GM18870 (cell line): ENCODE data around the gene SMARCD2.
"Not testable (repeated sequence)": the region's sequence is repeated elsewhere in the genome, so short reads cannot be mapped to it uniquely, and the experiment has no call there.

Experiments used
- ATAC-seq: cut with Tn5 transposase; IDR thresholded peaks from one replicate; pipeline ENCODE4 v1.9.1; 2021; ENCODE audit warnings: moderate library complexity; ENCODE audit not compliant: unreplicated experiment

The SMARCD2 gene

DNA sequence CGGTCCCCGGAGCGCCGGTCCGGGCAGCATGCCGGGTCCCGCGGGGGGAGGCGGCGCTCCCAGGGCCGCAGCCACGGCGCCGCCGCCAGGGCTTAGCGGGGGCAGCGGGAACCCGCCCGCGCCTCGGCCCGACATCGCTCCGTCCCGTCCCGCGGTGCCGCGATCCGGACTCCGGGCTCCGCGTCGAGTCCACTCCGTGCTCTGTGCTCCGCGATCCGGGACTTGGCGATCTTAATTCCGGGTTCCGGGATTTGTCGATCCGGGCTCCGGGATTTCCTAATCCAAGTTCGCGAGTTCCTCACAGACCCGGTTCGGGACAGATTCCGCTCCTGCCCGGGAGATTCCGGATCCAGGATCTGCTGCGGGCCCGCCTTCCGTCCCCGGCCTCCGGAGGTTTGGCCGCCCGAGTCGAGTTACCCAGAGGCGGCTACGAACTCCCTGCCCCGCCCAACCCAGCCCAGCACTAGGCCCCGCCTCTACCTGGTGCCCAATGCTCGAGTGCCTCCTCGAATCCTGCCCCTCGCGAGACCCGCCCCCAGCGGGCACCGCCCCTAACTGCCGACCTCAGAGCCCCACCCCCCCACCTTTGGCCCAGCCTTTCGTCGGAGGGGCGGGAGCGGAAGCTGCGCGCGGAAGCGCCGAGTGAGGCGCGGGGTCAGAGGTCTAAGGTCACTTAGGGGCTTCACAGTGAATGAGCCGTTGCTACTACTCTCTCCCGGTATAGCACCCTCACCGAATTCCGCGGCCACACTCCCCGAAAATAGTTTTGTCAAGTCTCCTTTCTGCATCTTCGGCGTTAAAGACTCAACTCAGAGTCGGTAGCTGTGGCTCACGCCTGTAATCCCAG lies at the start of gene SMARCD2:
Gene SMARCD2 (minus strand): TSS at position 146 of the 847 bp plus-strand sequence. CDS start 11 bp downstream, at position 135.
- peak; percentile 59 for ATAC-seq

DNA sequence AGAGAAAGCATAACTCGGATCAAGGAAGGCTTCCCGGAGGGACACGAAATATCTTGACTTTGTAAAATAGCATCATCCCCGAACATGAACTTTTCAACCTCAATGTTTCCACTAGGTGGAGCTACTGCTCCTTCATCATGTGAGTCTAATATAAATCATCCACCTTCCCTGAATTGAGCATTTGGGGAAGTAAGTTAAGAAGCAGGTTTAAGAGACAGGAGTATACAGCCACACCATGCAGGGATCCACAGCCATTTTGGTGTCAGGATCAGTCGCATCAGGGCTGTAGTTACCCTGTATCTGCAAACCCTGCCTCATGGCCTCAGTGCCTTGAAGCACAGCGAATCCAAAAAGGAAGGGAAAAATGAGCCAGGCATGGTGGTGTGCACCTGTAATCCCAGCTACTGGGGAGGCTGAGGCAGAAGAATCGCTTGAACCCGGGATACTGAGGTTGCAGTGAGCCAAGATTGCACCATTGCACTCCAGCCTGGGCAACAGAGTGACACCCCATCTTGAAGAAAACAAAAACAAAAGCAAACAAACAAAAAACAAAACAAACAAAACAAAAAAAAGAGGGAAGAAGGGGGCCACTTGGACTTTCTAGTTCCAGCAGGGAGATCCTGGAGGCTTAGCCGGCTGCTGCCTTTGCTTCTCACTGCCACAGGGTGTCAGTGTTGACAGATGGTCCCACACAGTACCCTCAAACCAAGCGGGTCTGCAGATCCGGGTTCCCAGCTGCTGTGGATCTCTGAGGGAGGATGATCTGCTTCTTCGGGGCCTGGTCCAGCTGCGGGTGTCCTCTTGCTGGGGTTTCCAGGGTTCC lies 46.8 kb upstream of the SMARCD2 start:
- ATAC-seq: not testable (repeated sequence)

DNA sequence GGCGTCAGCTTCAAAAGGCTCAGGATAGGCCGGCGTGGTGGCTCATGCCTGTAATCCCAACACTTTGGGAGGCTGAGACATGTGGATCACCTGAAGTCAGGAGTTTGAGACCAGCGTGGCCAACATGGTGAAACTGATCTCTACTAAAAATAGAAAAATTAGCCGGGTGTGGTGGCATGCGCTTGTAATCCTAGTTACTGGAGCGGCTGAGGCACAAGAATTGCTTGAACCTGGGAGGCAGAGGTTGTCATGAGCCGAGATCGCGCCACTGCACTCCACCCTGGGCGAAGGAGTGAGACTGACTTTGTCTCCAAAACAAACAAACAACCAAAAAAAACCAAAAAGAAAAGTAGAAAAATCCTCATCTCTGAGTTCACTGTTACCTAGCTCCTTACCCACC lies 42.6 kb upstream of the SMARCD2 start:
- ATAC-seq: not testable (repeated sequence)

DNA sequence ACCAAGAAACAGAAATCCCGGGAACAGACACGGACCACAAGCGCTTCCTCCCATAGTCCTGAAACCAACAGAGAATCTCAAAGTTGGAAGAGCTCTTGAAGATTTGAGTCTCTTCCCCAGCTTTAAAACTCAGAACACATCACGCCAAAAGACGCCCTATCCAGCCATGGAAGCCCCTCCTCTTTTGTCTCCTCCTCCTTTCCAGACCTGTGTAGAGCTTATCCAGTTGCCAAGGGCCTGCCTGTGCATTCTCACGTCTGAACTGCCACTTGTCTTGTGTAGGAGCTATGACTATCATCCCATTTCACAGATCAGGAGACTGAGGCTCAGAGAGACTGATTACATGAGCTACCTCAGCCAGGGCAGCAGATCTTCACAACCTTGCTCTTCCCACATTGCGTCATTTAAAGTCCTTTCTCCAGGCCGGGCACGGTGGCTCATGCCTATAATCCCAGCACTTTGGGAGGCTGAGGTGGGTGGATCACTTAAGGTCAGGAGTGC lies 40.2 kb upstream of the SMARCD2 start:
- ATAC-seq: not testable (repeated sequence)

DNA sequence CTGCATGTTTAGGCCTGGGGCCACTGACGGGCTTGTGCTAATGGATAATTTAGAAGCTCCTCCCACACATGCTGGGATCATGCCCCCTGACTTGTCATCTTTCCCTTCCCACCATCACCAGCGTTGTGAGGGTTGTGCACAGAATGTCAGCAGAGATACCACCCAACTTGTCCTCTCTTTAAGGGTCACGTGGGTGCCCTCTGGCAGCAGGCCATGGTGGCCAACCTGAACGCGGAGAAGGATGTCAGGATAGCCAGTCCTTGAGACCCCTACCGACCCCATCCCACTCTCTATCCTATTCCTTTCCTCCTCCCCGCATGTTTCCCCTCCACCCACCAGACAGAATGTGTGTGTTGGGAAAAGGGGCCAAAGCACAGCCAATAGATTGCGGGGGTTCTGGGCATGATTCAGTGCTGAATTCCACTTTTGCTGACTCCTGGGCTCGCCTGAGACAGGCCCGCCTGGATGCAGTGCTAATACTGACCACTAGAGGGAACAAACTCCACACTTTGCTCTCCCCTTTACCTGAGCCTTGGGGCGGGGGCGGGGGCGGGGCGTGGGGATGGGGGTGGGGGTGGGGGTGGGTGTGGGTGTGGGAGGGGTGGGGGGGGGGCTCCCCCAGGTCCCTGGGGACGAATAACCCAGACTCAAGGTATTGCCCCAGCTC lies 39.6 kb upstream of the SMARCD2 start, which contains the start of gene GH2:
Gene GH2 (minus strand): TSS at position 10 of the 667 bp plus-strand sequence. CDS start 143 bp downstream, outside the sequence.
- no peak for ATAC-seq

DNA sequence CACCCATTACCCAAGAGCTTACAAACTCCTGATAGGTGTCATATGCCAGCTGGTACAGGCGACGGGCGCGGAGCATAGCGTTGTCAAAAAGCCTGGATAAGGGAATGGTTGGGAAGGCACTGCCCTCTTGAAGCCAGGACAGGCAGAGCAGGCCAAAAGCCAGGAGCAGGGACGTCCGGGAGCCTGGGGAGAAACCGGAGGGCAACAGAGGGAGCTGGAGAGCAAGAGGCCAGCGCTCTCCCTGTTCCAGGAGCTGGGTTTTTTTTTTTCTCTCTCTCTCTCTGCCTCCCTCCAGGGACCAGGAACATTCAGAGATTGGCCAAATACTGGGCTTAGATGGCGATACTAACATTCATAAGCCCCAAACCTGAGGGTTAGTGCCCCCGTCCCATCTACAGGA lies 38.9 kb upstream of the SMARCD2 start:
- not testable (repeated sequence) for ATAC-seq

DNA sequence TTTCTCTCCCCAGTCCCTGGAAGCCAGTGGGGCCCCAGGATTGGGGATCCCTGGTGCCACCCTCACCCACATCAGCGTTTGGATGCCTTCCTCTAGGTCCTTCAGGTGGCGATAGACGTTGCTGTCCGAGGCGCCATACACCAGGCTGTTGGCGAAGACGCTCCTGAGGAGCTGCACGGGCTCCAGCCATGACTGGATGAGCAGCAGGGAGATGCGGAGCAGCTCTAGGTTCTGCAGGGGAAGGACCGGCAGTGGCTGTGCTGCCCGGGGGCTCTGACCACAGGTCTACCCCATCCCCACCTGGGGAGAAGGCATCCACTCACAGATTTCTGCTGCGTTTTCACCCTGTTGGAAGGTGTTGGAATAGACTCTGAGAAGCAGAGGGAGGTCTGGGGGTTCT lies 38.2 kb upstream of the SMARCD2 start:
- ATAC-seq: no peak

DNA sequence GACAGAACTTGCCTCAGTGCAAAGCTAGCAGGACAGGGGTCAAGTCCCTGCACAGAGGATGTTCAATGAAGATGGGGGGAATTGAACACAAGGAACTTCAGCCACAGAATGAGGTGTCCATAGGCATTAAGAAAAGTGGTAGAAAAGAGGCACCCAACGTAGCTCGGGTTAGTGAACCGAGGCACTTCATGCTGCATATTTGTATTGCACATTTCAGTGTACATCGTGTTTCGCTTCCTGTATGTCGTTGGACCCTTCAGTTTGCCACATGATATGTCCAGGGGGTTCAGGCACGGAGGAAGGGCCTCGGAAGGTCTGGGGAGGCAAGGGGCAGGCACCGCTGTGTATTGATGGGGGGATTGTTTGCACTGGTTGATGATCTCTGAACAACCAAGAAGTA lies 35.9 kb upstream of the SMARCD2 start:
- not testable (repeated sequence) for ATAC-seq

DNA sequence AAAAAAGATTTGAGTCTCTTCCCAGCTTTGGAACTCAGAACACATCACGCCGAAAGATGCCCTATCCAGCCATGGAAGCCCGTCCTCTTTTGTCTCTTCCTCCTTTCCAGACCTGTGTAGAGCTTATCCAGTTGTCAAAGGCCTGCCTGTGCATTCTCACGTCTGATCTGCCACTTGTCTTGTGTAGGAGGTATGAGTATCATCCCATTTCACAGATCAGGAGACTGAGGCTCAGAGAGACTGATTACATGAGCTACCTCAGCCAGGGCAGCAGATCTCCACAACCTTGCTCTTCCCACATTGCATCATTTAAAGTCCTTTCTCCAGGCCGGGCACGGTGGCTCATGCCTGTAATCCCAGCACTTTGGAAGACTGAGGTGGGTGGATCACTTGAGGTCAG lies 32.2 kb upstream of the SMARCD2 start:
- ATAC-seq: not testable (repeated sequence)

DNA sequence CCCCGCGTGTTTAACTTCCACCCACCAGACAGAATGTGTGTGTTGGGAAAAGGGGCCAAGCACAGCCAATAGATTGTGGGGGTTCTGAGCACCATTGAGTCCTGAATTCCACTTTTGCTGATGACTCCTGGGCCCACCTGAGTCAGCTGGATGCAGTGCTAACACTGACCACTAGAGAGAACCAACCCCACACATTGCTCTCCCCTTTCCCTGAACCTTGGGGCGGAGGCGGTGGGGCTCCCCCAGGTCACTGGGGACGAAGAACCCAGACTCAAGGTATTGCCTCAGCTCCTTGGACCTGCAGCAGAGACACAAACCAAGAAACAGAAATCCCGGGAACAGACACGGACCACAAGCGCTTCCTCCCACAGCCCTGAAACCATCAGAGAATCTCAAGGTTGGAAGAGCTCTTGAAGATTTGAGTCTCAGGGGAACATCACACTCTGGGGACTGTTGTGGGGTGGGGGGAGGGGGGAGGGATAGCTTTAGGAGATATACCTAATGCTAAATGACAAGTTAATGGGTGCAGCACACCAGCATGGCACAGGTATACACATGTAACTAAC lies 31.7 kb upstream of the SMARCD2 start:
- not testable (repeated sequence) for ATAC-seq

DNA sequence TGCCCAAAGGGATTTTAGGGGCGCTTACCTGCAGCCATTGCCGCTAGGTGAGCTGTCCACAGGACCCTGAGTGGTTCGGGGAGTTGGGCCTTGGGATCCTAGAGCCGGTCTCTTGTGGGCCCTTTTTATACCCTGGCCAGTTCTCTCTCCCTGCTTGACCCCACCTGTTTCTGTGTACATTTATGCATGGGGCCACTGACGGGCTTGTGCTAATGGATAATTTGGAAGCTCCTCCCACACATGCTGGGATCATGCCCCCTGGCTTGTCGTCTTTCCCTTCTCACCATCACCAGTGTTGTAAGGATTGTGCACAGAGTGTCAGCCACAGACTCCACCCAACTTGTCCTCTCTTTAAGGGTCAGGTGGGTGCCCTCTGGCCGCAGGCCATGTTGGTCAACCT lies 31.1 kb upstream of the SMARCD2 start, which contains the start of gene CSH2:
Gene CSH2 (minus strand): TSS at position 101 of the 400 bp plus-strand sequence. CDS start 63 bp downstream, at position 38.
- ATAC-seq: not testable (repeated sequence)

DNA sequence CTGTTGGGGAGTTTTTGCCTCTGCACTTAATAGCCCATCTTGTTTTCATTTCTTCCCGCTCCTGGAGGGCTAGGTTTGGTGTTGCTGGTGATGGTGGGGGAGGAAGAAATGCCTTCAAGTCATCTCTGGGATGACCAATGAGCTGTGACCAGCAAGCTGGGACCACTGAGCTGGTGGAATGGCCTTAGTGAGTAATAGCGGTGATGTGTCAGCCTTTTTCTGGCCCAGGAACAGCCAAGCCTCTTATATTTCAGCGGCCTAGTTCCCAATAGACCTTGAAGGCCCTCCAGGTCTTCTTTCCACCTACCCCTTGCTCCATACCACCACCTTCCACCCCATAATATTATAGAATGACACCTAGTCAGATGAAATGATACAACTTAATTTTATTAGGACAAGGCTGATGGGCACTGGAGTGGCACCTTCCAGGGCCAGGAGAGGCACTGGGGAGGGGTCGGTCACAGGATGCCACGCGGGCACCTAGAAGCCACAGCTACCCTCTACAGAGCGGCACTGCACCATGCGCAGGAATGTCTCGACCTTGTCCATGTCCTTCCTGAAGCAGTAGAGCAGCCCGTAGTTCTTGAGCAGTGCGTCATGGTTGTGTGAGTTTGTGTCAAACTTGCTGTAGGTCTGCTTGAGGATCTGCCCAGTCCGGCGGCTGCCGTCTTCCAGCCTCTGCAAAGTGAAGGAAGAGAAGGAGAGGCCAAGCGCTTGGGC lies 29.3 kb upstream of the SMARCD2 start:
- ATAC-seq: not testable (repeated sequence)

DNA sequence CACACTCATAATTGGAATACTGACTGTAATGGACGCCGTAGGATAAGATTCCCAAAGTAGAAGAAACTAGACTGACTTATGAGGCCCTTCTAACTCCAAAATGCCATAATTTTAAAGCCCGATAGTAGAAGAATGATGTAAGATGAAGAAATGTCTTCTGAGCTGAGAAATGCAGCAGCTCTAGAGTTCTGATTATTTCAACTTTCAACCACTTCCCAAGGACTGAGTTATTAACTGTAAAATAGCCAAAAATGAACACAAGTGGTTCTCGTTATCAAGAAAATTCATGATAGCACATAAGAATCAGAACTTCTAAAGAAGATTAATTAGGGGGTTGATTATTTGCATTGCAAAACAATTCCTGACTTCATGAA lies 27.8 kb upstream of the SMARCD2 start:
- ATAC-seq: not testable (repeated sequence)

DNA sequence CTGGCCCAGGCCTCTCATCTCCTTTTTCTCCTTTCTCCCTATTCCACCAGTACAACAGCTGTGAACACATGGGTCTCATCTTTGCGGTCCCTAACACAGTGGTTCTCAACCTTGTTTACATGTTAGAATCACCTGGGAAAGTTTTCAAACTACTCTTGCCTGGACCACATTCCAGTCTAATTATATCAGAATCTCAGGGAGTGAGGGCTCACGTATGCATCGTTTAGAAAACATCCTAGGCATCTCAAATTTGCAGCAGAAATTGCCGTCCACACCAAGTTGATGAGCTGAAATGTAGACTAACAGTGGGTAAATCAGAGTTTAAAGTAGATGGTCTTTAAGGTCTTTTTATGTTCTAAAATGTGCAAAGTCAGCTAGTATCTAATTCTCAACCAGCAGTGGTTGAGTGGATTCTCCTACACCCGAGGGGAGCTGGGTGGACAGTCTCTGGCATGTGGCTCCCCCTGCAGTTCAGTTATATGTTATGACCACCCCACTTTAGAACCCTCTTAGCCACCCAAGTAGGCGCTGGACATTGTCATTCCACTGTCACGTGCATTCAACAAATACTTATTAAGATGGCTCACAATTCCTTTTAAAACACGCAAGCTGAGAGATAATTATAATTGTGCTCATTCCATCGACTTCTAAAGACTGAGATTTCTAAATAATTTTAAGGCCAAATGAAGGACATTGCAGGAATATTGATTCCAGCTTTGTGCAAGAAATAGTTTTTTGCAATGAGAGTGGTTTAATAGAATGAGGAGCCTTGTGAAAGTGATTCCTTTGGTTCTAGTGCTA lies 27.2 kb upstream of the SMARCD2 start:
- not testable (repeated sequence) for ATAC-seq

DNA sequence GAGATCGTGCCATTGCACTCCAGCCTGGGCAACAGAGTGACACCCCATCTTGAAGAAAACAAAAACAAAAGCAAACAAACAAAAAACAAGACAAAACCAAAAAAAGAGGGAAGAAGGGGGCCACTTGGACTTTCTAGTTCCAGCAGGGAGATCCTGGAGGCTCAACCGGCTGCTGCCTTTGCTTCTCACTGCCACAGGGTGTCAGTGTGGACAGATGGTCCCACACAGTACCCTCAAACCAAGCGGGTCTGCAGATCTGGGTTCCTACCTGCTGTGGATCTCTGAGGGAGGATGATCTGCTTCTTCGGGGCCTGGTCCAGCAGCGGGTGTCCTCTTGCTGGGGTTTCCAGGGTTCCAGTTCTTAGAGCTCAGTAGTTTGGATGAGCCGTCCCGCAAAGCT lies 24.1 kb upstream of the SMARCD2 start:
- ATAC-seq: not testable (repeated sequence)

DNA sequence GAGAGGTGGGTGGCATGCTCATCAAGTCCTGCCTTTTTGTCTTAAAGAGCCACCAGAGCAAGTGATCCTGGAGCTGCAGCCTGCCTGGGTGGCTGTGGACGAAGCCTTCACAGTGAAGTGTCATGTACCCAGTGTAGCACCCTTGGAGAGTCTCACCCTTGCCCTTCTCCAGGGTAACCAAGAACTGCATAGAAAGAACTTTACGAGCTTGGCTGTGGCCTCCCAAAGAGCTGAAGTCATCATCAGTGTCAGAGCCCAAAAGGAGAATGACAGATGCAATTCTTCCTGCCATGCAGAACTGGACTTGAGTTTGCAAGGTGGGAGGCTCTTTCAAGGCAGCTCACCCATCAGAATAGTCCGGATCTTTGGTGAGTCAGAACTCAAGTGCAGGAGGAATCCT lies 16.8 kb upstream of the SMARCD2 start:
- no peak for ATAC-seq

DNA sequence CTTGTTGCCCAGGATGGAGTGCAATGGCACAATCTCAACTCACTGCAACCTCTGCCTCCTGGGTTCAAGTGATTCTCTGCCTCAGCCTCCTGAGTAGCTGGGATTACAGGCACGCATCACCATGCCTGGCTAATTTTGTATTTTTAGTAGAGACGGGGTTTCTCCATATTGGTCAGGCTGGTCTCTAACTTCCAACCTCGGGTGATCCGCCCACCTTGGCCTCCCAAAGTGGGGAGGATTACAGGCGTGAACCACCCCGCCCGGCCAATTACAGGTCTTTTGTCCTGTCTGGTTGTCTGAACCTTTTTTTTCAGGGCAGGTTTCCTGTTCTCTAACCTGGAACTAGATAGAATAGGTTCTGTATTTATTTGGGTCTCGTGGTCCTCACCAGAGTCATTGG lies 13.9 kb upstream of the SMARCD2 start:
- not testable (repeated sequence) for ATAC-seq

DNA sequence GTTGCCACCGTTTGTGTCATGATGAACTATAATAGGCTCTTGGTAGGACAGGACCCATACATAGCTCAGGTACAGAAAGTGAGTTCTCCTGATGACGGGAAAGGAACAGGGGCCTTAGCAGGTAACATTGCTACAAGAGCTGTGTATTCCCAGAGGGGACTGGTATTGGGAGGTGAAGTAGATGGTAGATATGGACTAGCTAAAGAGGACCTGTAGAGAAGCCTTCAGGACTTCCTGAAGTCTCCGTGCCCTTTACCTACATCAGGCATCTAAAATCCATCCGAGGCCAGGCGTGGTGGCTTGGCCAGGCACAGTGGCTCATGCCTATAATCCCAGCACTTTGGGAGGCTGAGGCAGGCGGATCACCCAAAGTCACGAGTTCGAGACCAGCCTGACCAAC lies 12.7 kb upstream of the SMARCD2 start:
- no peak for ATAC-seq

DNA sequence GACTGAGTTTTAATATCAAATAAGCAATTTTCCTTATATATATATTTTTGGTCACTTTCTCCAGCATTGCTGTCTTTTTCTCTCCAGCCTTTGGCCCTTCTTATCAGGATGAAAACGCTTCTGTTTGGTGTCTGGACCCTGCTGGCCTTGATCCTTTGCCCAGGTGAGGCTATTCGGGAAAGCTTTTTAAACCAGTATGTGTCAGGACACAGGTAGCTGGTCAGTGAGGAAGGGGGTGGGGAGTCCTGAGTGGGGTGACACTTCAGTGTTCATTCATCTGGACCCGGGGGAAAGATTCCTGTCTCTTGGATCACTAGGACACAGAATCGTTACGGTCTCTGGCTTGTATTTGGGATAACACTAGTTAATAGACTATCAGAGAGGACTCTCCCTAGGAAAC lies 12.2 kb upstream of the SMARCD2 start:
- no peak for ATAC-seq
